IMR-90 (cell line): Measurements from ENCODE around the gene OLFML3. TPM values are rescaled to one million over a fixed set of nuclear protein-coding genes. Genes with fewer than 3 reads are reported as not detected.

Source experiments
- ATAC-seq: fragments of 200-7000 bp; cut with Tn5 transposase; 2 replicates; pipeline ENCODE4 v1.9.1; 2020; ENCODE audit warnings: low read depth, mild to moderate bottlenecking, moderate library complexity
- BruUV-seq: library from RNA; stranded (reverse); fragments of 400-500 nt; replicated peaks from 2 replicates; lab custom pipeline; 2021; lab: Mats Ljungman, UMichigan
- CTCF ChIA-PET: fragments of 300-600 bp; formaldehyde crosslinking; extraction: SDS; loops from one replicate; lab custom pipeline; 2021; ENCODE audit warnings: antibody characterized with exemption; lab: Yijun Ruan, JAX
- POLR2A ChIA-PET: fragments of 300-600 bp; sonication (Branson Sonifier 250); formaldehyde crosslinking; loops from one replicate; lab custom pipeline; 2022; ENCODE audit warnings: antibody characterized with exemption; ENCODE audit not compliant: unreplicated experiment; lab: Charles Lee
- DNase-seq: peaks from one replicate; pipeline ENCODE4 v3.0.0; 2013
- H2AFZ ChIP-seq: replicated peaks from 2 replicates; pipeline ENCODE3; 2013; ENCODE audit warnings: low read length, mild to moderate bottlenecking; ENCODE audit not compliant: poor library complexity
- H2AK5ac ChIP-seq: 2 replicates; pipeline ENCODE4 v1.6.1; 2013; ENCODE audit warnings: low read depth, low read length, inconsistent platforms
- H2AK9ac ChIP-seq: replicated peaks from 2 replicates; pipeline ENCODE3; 2013; ENCODE audit warnings: mild to moderate bottlenecking, low read depth, low read length, moderate library complexity; ENCODE audit not compliant: poor library complexity
- H2BK120ac ChIP-seq: 2 replicates; pipeline ENCODE4 v1.6.1; 2013; ENCODE audit warnings: low read depth, low read length, inconsistent platforms
- H2BK15ac ChIP-seq: 3 replicates; pipeline ENCODE4 v1.6.1; 2013; ENCODE audit warnings: low read depth, low read length, inconsistent platforms
- H2BK20ac ChIP-seq: 2 replicates; pipeline ENCODE4 v1.6.1; 2013; ENCODE audit warnings: low read depth, mild to moderate bottlenecking, inconsistent platforms, low read length, moderate library complexity
- H2BK5ac ChIP-seq: 2 replicates; pipeline ENCODE4 v1.6.1; 2013; ENCODE audit warnings: mild to moderate bottlenecking, low read depth, low read length, inconsistent platforms; ENCODE audit not compliant: poor library complexity, severe bottlenecking
- H3K14ac ChIP-seq: replicated peaks from 2 replicates; pipeline ENCODE4 v1.6.1; 2013; ENCODE audit warnings: low read depth, low read length, inconsistent platforms
- H3K18ac ChIP-seq: 2 replicates; pipeline ENCODE4 v1.6.1; 2013; ENCODE audit warnings: low read depth, low read length, control low read depth
- H3K23ac ChIP-seq: 2 replicates; pipeline ENCODE4 v1.6.1; 2013; ENCODE audit warnings: low read depth, low read length, inconsistent platforms
- H3K27ac ChIP-seq: 2 replicates; pipeline ENCODE4 v1.5.1; 2013; ENCODE audit warnings: mild to moderate bottlenecking, control low read depth, low read length; ENCODE audit not compliant: insufficient read depth
- H3K27me3 ChIP-seq: 2 replicates; pipeline ENCODE4 v1.6.1; 2013; ENCODE audit warnings: low read length; ENCODE audit not compliant: control insufficient read depth, insufficient read depth
- H3K36me3 ChIP-seq: 2 replicates; pipeline ENCODE4 v1.6.1; 2013; ENCODE audit warnings: low read length, mixed read lengths; ENCODE audit not compliant: control insufficient read depth, insufficient read depth
- H3K4ac ChIP-seq: 2 replicates; pipeline ENCODE4 v1.6.1; 2013; ENCODE audit warnings: low read depth, low read length, inconsistent platforms
- H3K4me1 ChIP-seq: 2 replicates; pipeline ENCODE4 v1.6.1; 2013; ENCODE audit warnings: low read length, mixed read lengths; ENCODE audit not compliant: control insufficient read depth, insufficient read depth
- H3K4me2 ChIP-seq: 2 replicates; pipeline ENCODE4 v1.6.1; 2013; ENCODE audit warnings: low read depth, mild to moderate bottlenecking, control low read depth, low read length, moderate library complexity
- H3K4me3 ChIP-seq: 2 replicates; pipeline ENCODE4 v1.5.1; 2013; ENCODE audit warnings: low read depth, mild to moderate bottlenecking, control low read depth, low read length, moderate library complexity; ENCODE audit not compliant: insufficient read depth
- H3K56ac ChIP-seq: 2 replicates; pipeline ENCODE4 v1.6.1; 2013; ENCODE audit warnings: low read length, inconsistent platforms; ENCODE audit not compliant: insufficient read depth; ENCODE audit errors: extremely low read depth
- H3K79me1 ChIP-seq, 2 experiments: 2 replicates each; pipeline ENCODE4 v1.6.1; 2013; ENCODE audit warnings: low read length in 2 of 2, inconsistent platforms in 1 of 2, low read depth in 1 of 2
- H3K9ac ChIP-seq: 2 replicates; pipeline ENCODE4 v1.6.1; 2013; ENCODE audit warnings: low read depth, low read length, control low read depth
- H3K9me1 ChIP-seq: 2 replicates; pipeline ENCODE4 v1.6.1; 2013; ENCODE audit warnings: low read length, inconsistent platforms; ENCODE audit not compliant: insufficient read depth
- H3K9me3 ChIP-seq: 2 replicates; pipeline ENCODE4 v1.6.1; 2013; ENCODE audit warnings: low read length; ENCODE audit not compliant: control insufficient read depth, insufficient read depth
- H4K20me1 ChIP-seq: 2 replicates; pipeline ENCODE4 v1.6.1; 2013; ENCODE audit warnings: low read length, inconsistent platforms; ENCODE audit not compliant: insufficient read depth
- H4K5ac ChIP-seq: 2 replicates; pipeline ENCODE4 v1.6.1; 2013; ENCODE audit warnings: mild to moderate bottlenecking, low read depth, low read length, control low read depth
- H4K8ac ChIP-seq, 2 experiments: 2 replicates each; pipeline ENCODE4 v1.6.1; 2013; ENCODE audit warnings: low read depth in 2 of 2, low read length in 2 of 2, control low read depth in 1 of 2, inconsistent platforms in 1 of 2
- H4K91ac ChIP-seq: 2 replicates; pipeline ENCODE4 v1.6.1; 2013; ENCODE audit warnings: low read depth, low read length, inconsistent platforms; ENCODE audit not compliant: insufficient read depth
- BHLHE40 ChIP-seq: fragments of 150-350 bp; IDR thresholded peaks from 2 replicates; pipeline ENCODE4 v1.6.1; 2016; ENCODE audit warnings: mild to moderate bottlenecking, low read depth, low read length
- CHD1 ChIP-seq: IDR thresholded peaks from 2 replicates; pipeline ENCODE4 v1.6.1; 2012; ENCODE audit warnings: low read depth, low read length, improper control_type of control experiment
- MAZ ChIP-seq: IDR thresholded peaks from 2 replicates; pipeline ENCODE4 v1.6.1; 2012; ENCODE audit warnings: low read depth, mild to moderate bottlenecking, low read length, improper control_type of control experiment, moderate library complexity, borderline replicate concordance
- POLR2A ChIP-seq: IDR thresholded peaks from 2 replicates; pipeline ENCODE4 v1.6.1; 2012; ENCODE audit warnings: mild to moderate bottlenecking, low read depth, low read length
- RCOR1 ChIP-seq: IDR thresholded peaks from 2 replicates; pipeline ENCODE4 v1.6.1; 2012; ENCODE audit warnings: mild to moderate bottlenecking, low read length, improper control_type of control experiment; ENCODE audit not compliant: insufficient replicate concordance
- USF2 ChIP-seq: fragments of 150-350 bp; IDR thresholded peaks from 2 replicates; pipeline ENCODE4 v1.6.1; 2017; ENCODE audit warnings: mild to moderate bottlenecking, antibody characterized with exemption, low read length, low read depth
- dilution Hi-C: fragments of 300-500 bp; cut with HindIII; formaldehyde crosslinking; loops from one replicate; pipeline ENCODE4 v1.14.3; 2018; ENCODE audit warnings: low sequenced_read_pairs; ENCODE audit not compliant: unreplicated experiment
- in situ Hi-C: fragments of 300-500 bp; cut with MboI; formaldehyde crosslinking; loops from 3 replicates; pipeline ENCODE4 v1.14.3; 2019; ENCODE audit warnings: low sequenced_read_pairs, inconsistent platforms, mixed read lengths
- intact Hi-C: fragments of 100-400 bp; cut with micrococcal nuclease; formaldehyde crosslinking; loops from 2 replicates; pipeline ENCODE4 v1.10.0; 2022
- polyA plus RNA-seq, 3 experiments: library from polyadenylated mRNA; depleted of rRNA; stranded (reverse); fragments of >200 nt; gene quantifications; 2 replicates each; pipeline ENCODE4 v1.2.3, GENCODE V29; 2012; ENCODE audit warnings: low replicate concordance in 1 of 3
- total RNA-seq: library from RNA; depleted of rRNA; stranded (reverse); fragments of >200 nt; gene quantifications from 2 replicates; pipeline ENCODE4 v1.2.3, GENCODE V29; 2012

OLFML3 gene
- total and polyA plus RNA-seq, 2 of the 4 experiments (the other 2 are of a cell fraction) = 40.9 to 71.3 TPM

- H4K8ac ChIP-seq = no peak overlapping the region
- in situ Hi-C loops = no loop called here
- no peak overlapping the region for H3K27ac ChIP-seq
- H3K9ac ChIP-seq = no peak overlapping the region
- intact Hi-C loops = loop anchor here (10.0 kb wide), 1 partner anchor 789 kb away; no protein-coding TSS in a partner anchor
- H3K27me3 ChIP-seq = no peaks in the 10 kb centered on the region
- DNase-seq (no peak), ATAC-seq (no peak)
- no peak overlapping the region for H3K14ac ChIP-seq
- no peak overlapping the region for H2BK5ac ChIP-seq
- no peaks in the 10 kb centered on the region for H3K36me3 ChIP-seq
- BruUV-seq = no TSS peak
- H4K91ac ChIP-seq = no peak overlapping the region
- TF ChIP-seq USF2 (no peak), MAZ (no peak), POLR2A (no peak), BHLHE40 (no peak), CHD1 (no peak), RCOR1 (no peak)
- peaks cover 8 to 56% of the 10 kb centered on the region in 2 experiments; a peak in 3 of 4 replicates for H3K79me1 ChIP-seq
- no peak overlapping the region for H3K56ac ChIP-seq
- H3K4me1 ChIP-seq = peaks cover 2% of the 10 kb centered on the region; the same call in 1 of the 2 replicates
- peaks cover 11% of the 10 kb centered on the region for H3K9me1 ChIP-seq
- H3K9me3 ChIP-seq = no peaks in the 10 kb centered on the region
- H4K20me1 ChIP-seq = peaks cover 72% of the 10 kb centered on the region
- no peak overlapping the region for H4K5ac ChIP-seq
- no peak overlapping the region for H2BK20ac ChIP-seq
- H2AFZ ChIP-seq = no peak overlapping the region
- H3K4me3 ChIP-seq = no peak overlapping the region
- H2AK5ac ChIP-seq = no peak overlapping the region
- H2BK120ac ChIP-seq = no peak overlapping the region
- CTCF ChIA-PET = interaction anchor here (1.3 kb wide), 1 partner anchor 23 kb away, joined by 4 read pairs; no protein-coding TSS in a partner anchor
- H3K18ac ChIP-seq = no peak overlapping the region
- no peak overlapping the region for H3K4me2 ChIP-seq
- no peak overlapping the region for H3K4ac ChIP-seq
- no peak overlapping the region for H2BK15ac ChIP-seq
- dilution Hi-C loops = no loop called here
- H2AK9ac ChIP-seq = no peak overlapping the region
- no peak overlapping the region for H3K23ac ChIP-seq
- POLR2A ChIA-PET = interaction anchor here (0.6 kb wide), 1 partner anchor 416 kb away, joined by 3 read pairs; no protein-coding TSS in a partner anchor
Measured at GRCh38 chr1:113934006-113934405, 45.3 kb upstream of the OLFML3 start.
